Endothelial cell of umbilical vein (primary cell): ENCODE data around the gene KCNG2. TPM values are rescaled to one million over a fixed set of nuclear protein-coding genes. Genes with fewer than 3 reads are reported as not detected.

Experiments used
- BruUV-seq: library from RNA; stranded (reverse); fragments of 400-500 nt; replicated peaks from 2 replicates; lab custom pipeline; 2021; lab: Mats Ljungman, UMichigan
- CTCF ChIA-PET: fragments of 300-600, 350-600 bp; sonication (Branson Sonifier 250); formaldehyde crosslinking; loops from one replicate; lab custom pipeline; 2021; ENCODE audit warnings: antibody characterized with exemption, inconsistent platforms; lab: Charles Lee
- POLR2A ChIA-PET: fragments of 300-600, 350-600 bp; sonication (Branson Sonifier 250); formaldehyde crosslinking; loops from one replicate; lab custom pipeline; 2021; ENCODE audit warnings: antibody characterized with exemption, inconsistent platforms; lab: Charles Lee
- DNase-seq: peaks from one replicate; pipeline ENCODE4 v3.0.0-alpha.2; 2011; ENCODE audit warnings: low read depth, low spot score
- FAIRE-seq: peaks from 2 replicates; lab custom pipeline; 2011; peaks lifted over from hg19 to GRCh38; lab: Jason Lieb, UNC
- H2AFZ ChIP-seq: 2 replicates; pipeline ENCODE4 v1.6.0; 2012; ENCODE audit warnings: low read depth, low read length, control low read depth, inconsistent platforms
- H3K27ac ChIP-seq: 2 replicates; pipeline ENCODE4 v1.5.1; 2011; ENCODE audit warnings: low read depth, mild to moderate bottlenecking, control low read depth, low read length, moderate library complexity; ENCODE audit not compliant: insufficient read depth
- H3K27me3 ChIP-seq, 2 experiments: 2 replicates each; pipeline versions ENCODE4 v1.6.0 to v1.6.1; 2011; ENCODE audit warnings: low read length in 2 of 2, mixed read lengths in 1 of 2; ENCODE audit not compliant: control insufficient read depth in 2 of 2, insufficient read depth in 2 of 2
- H3K36me3 ChIP-seq, 2 experiments: 2 replicates in 1 of 2; 3 replicates in 1 of 2; pipeline ENCODE4 v1.5.1; 2011; ENCODE audit warnings: low read length in 2 of 2, mild to moderate bottlenecking in 1 of 2, moderate library complexity in 1 of 2; ENCODE audit not compliant: control insufficient read depth in 2 of 2, insufficient read depth in 2 of 2; ENCODE audit errors: extremely low read depth in 1 of 2
- H3K4me1 ChIP-seq: 3 replicates; pipeline ENCODE4 v1.5.1; 2011; ENCODE audit warnings: mild to moderate bottlenecking, low read length; ENCODE audit not compliant: control insufficient read depth, insufficient read depth; ENCODE audit errors: extremely low read depth
- H3K4me2 ChIP-seq: 2 replicates; pipeline ENCODE4 v1.6.1; 2011; ENCODE audit warnings: low read length, control low read depth, mixed read lengths; ENCODE audit not compliant: insufficient read depth
- H3K4me3 ChIP-seq, 3 experiments: fragments of 200-600 bp in 1 of 3; sonication (generic), shearing (Covaris generic) in 1 of 3; replicated peaks in 1 of 3; 2 replicates each; pipeline ENCODE4 v1.5.1; 2011 to 2016; ENCODE audit warnings: control low read depth in 3 of 3, low read length in 3 of 3, mild to moderate bottlenecking in 2 of 3, inconsistent platforms in 1 of 3, low read depth in 1 of 3, moderate library complexity in 1 of 3; ENCODE audit not compliant: insufficient read depth in 1 of 3
- H3K79me2 ChIP-seq: 2 replicates; pipeline ENCODE4 v1.6.0; 2012; ENCODE audit warnings: low read length, inconsistent platforms; ENCODE audit not compliant: control insufficient read depth, insufficient read depth
- H3K9ac ChIP-seq: replicated peaks from 2 replicates; pipeline ENCODE3; 2011; ENCODE audit warnings: low read length, control low read depth; ENCODE audit not compliant: insufficient read depth; ENCODE audit errors: extremely low read depth
- H3K9me1 ChIP-seq: replicated peaks from 3 replicates; pipeline ENCODE4 v1.6.0; 2011; ENCODE audit warnings: mild to moderate bottlenecking, low read length; ENCODE audit not compliant: control insufficient read depth, insufficient read depth; ENCODE audit errors: extremely low read depth
- H3K9me3 ChIP-seq: replicated peaks from 2 replicates; pipeline ENCODE4 v1.5.1; 2012; ENCODE audit warnings: low read length, inconsistent platforms; ENCODE audit not compliant: control insufficient read depth, insufficient read depth
- H4K20me1 ChIP-seq: replicated peaks from 2 replicates; pipeline ENCODE3; 2011; ENCODE audit warnings: mild to moderate bottlenecking, low read length; ENCODE audit not compliant: control insufficient read depth, insufficient read depth; ENCODE audit errors: extremely low read depth
- CTCF ChIP-seq, 2 donors: IDR thresholded peaks; 1 replicate in 1 of 2; 2 replicates in 1 of 2; pipeline ENCODE4 v1.5.1; 2011; ENCODE audit warnings: low read length in 2 of 2, mild to moderate bottlenecking in 2 of 2, moderate library complexity in 2 of 2, control low read depth in 1 of 2, inconsistent platforms in 1 of 2, low read depth in 1 of 2; ENCODE audit not compliant: insufficient read depth in 1 of 2; ENCODE audit errors: extremely low read depth in 1 of 2
- EZH2 ChIP-seq: IDR thresholded peaks from 2 replicates; pipeline ENCODE4 v1.6.1; 2012; ENCODE audit warnings: borderline replicate concordance, low read depth, mild to moderate bottlenecking, moderate library complexity, low read length, inconsistent platforms; ENCODE audit not compliant: severe bottlenecking
- FOS ChIP-seq: IDR thresholded peaks from 2 replicates; pipeline ENCODE4 v1.6.1; 2011; ENCODE audit warnings: mild to moderate bottlenecking, low read length, moderate library complexity, borderline replicate concordance; ENCODE audit not compliant: insufficient read depth
- GATA2 ChIP-seq: IDR thresholded peaks from 2 replicates; pipeline ENCODE4 v1.7.0; 2011; ENCODE audit warnings: low read depth, mild to moderate bottlenecking, moderate library complexity, mixed read lengths, low read length; ENCODE audit not compliant: insufficient read length, insufficient read depth
- JUN ChIP-seq: IDR thresholded peaks from 2 replicates; pipeline ENCODE4 v1.6.1; 2011; ENCODE audit warnings: borderline replicate concordance, low read depth; ENCODE audit not compliant: insufficient read length, insufficient read depth
- MAX ChIP-seq: IDR thresholded peaks from 2 replicates; pipeline ENCODE4 v1.6.1; 2011; ENCODE audit not compliant: insufficient read depth, insufficient read length
- MYC ChIP-seq: IDR thresholded peaks from one replicate; pipeline ENCODE4 v1.6.1; 2011; ENCODE audit warnings: mild to moderate bottlenecking, low read depth, low read length
- POLR2A ChIP-seq: IDR thresholded peaks from 2 replicates; pipeline ENCODE4 v1.6.1; 2012; ENCODE audit warnings: low read depth, mild to moderate bottlenecking, control low read depth, low read length
- POLR2AphosphoS5 ChIP-seq: IDR thresholded peaks from 2 replicates; pipeline ENCODE4 v1.6.1; 2012; ENCODE audit warnings: low read depth, mild to moderate bottlenecking, control low read depth, low read length, moderate library complexity; ENCODE audit not compliant: insufficient read depth
- dilution Hi-C: fragments of 300-500 bp; cut with MboI; formaldehyde crosslinking; loops from one replicate; pipeline ENCODE4 v1.15.0; 2019; ENCODE audit warnings: low sequenced_read_pairs; ENCODE audit not compliant: extremely low pct_ligation_motif_present
- intact Hi-C: fragments of 100-400 bp; cut with micrococcal nuclease; formaldehyde crosslinking; loops from one replicate; pipeline ENCODE4 v1.10.0; 2022
- polyA plus RNA-seq, 4 experiments: library from polyadenylated mRNA; depleted of rRNA in 3 of 4; stranded (reverse) in 3 of 4; unstranded in 1 of 4; fragments of >200 nt; gene quantifications; 2 replicates each; pipeline versions ENCODE4 v1.2.1 to v1.2.3, GENCODE V29; 2011 to 2012; ENCODE audit warnings: missing spikeins in 1 of 4
- total RNA-seq: library from RNA; stranded (reverse); gene quantifications from 2 replicates; pipeline ENCODE4 v1.2.3, GENCODE V29; 2021

KCNG2 gene
- total and polyA plus RNA-seq, 2 donors (not counting 3 experiments of a cell fraction or from before 2014, with no cell fraction given) = not detected

GRCh38 chr18:79818036-79818435 is 20.3 kb downstream of the KCNG2 start:
- no TSS peak for BruUV-seq
- dilution Hi-C loops = no loop called here
- CTCF ChIA-PET = interaction anchor here (1.4 kb wide), 1 partner anchor 20 kb away, joined by 3 read pairs; the partner anchor contains the start of gene KCNG2

More at GRCh38 chr18:79818036-79818435, 20.3 kb downstream of the KCNG2 start:
- Histone ChIP-seq H3K9me3 (no peaks in the 10 kb centered on the region), H3K4me1 (no peaks in the 10 kb centered on the region), H3K4me3 (no peak overlapping the region), H4K20me1 (no peaks in the 10 kb centered on the region), H3K9ac (no peak overlapping the region), H3K4me2 (no peak overlapping the region), H3K79me2 (no peaks in the 10 kb centered on the region), H3K27me3 (peaks cover 0 to 2% of the 10 kb centered on the region in 2 experiments), H3K36me3 (no peaks in the 10 kb centered on the region), H2AFZ (no peak overlapping the region), H3K27ac (no peak overlapping the region), H3K9me1 (no peaks in the 10 kb centered on the region)
- FAIRE-seq = no peak
- no peak for TF ChIP-seq MYC
- TF ChIP-seq FOS = no peak
- no peak for TF ChIP-seq MAX
- TF ChIP-seq JUN = no peak
- no peak for TF ChIP-seq POLR2A
- no peak for TF ChIP-seq CTCF (IDR thresholded peaks at IDR 0.05; ENCODE audit: extremely low read depth in 1 of 2, insufficient read depth in 1 of 2, low read depth in 1 of 2, low read length in 2 of 2)
- TF ChIP-seq GATA2 = no peak
- TF ChIP-seq POLR2AphosphoS5 = no peak
- TF ChIP-seq EZH2 = no peak
- intact Hi-C loops = no loop called here
- POLR2A ChIA-PET = no interaction called here
- DNase-seq = no peak
